ENCODE measurements around the gene RDX. TPM values are rescaled to one million over a fixed set of nuclear protein-coding genes. Genes with fewer than 3 reads are reported as not detected.

RDX gene
- total and polyA plus RNA-seq, 2 of the 4 experiments (the other 2 are of a cell fraction): 61.1 to 72.4 TPM

- Histone ChIP-seq H3K9me1 (ENCODE audit: insufficient read depth, low read length) (peaks cover 10% of the 10 kb centered on the region; the same call in 1 of the 2 replicates), H2AK5ac (ENCODE audit: low read depth, low read length) (peak overlapping the region; percentile 32; the same call in 1 of the 2 replicates), H4K8ac (ENCODE audit: low read depth in 2 of 2, low read length in 2 of 2) (0 out of 4 replicates have a peak overlapping the region, but pooled peaks of 1 of the 2 experiments have one; percentile 19), H3K27ac (ENCODE audit: insufficient read depth, low read length) (no peak overlapping the region), H3K14ac (replicated peaks; ENCODE audit: low read depth, low read length) (0 out of 2 replicates have a peak overlapping the region, but pooled peaks have one; percentile 35), H2AK9ac (replicated peaks; ENCODE audit: low read depth, low read length, poor library complexity) (no peak overlapping the region), H2BK15ac (ENCODE audit: low read depth, low read length) (peak overlapping the region; percentile 70; the same call in 2 of the 3 replicates), H2BK20ac (ENCODE audit: low read depth, low read length) (no peak overlapping the region), H3K56ac (ENCODE audit: extremely low read depth, insufficient read depth, low read length) (no peak overlapping the region), H2BK120ac (ENCODE audit: low read depth, low read length) (no peak overlapping the region), H4K20me1 (ENCODE audit: insufficient read depth, low read length) (no peaks in the 10 kb centered on the region), H3K9me3 (ENCODE audit: control insufficient read depth, insufficient read depth, low read length) (no peaks in the 10 kb centered on the region), H3K79me1 (ENCODE audit: low read depth in 1 of 2, low read length in 2 of 2) (0 out of 4 replicates have a peak, but pooled peaks cover 0 to 3% of the 10 kb centered on the region in 2 experiments), H3K4ac (ENCODE audit: low read depth, low read length) (no peak overlapping the region), H3K4me3 (ENCODE audit: insufficient read depth, low read depth, low read length) (no peak overlapping the region), H3K9ac (ENCODE audit: low read depth, low read length) (no peak overlapping the region), H3K4me1 (ENCODE audit: control insufficient read depth, insufficient read depth, low read length) (peaks cover 9% of the 10 kb centered on the region), H2AFZ (replicated peaks; ENCODE audit: low read length, poor library complexity) (peak overlapping the region; percentile 61), H3K18ac (ENCODE audit: low read depth, low read length) (no peak overlapping the region), H2BK5ac (ENCODE audit: low read depth, low read length, poor library complexity, severe bottlenecking) (no peak overlapping the region), H4K5ac (ENCODE audit: low read depth, low read length) (peak overlapping the region; percentile 31; the same call in 1 of the 2 replicates), H3K36me3 (ENCODE audit: control insufficient read depth, insufficient read depth, low read length) (no peaks in the 10 kb centered on the region), H3K27me3 (ENCODE audit: control insufficient read depth, insufficient read depth, low read length) (no peaks in the 10 kb centered on the region), H3K4me2 (ENCODE audit: low read depth, low read length) (no peak overlapping the region), H4K91ac (ENCODE audit: insufficient read depth, low read depth, low read length) (peak overlapping the region; percentile 21; the same call in 1 of the 2 replicates), H3K23ac (ENCODE audit: low read depth, low read length) (no peak overlapping the region)
- peak; percentile 40 for ATAC-seq (ENCODE audit: low read depth)
- intact Hi-C loops (cut with micrococcal nuclease): no loop called here
- WGBS, 2 experiments (ENCODE audit: extremely low coverage in 2 of 2, insufficient read length in 1 of 2): 90% methylated on average over 2 of the region's 12 CpGs; no CpG with 5 or more reads in 1 of the 2 experiments
- no TSS peak for BruUV-seq (replicated peaks)
- TF ChIP-seq CEBPB (IDR thresholded peaks at IDR 0.05; ENCODE audit: low read depth, low read length) (no peak), RCOR1 (IDR thresholded peaks at IDR 0.05; ENCODE audit: insufficient replicate concordance, low read length) (peak; percentile 34), FOS (IDR thresholded peaks at IDR 0.05; ENCODE audit: low read depth, low read length) (no peak), RAD21 (IDR thresholded peaks at IDR 0.05; ENCODE audit: low read length) (no peak)
- in situ Hi-C loops (cut with MboI; ENCODE audit: low sequenced_read_pairs): loop anchor here (25.0 kb wide), 1 partner anchor 214 kb away; no protein-coding TSS in a partner anchor
- dilution Hi-C loops (cut with HindIII; ENCODE audit: low sequenced_read_pairs, unreplicated experiment): no loop called here
- ChIA-PET POLR2A (ENCODE audit: unreplicated experiment) (no interaction called here), CTCF (interaction anchor here (0.7 kb wide), 1 partner anchor 14 kb away, joined by 3 read pairs; no protein-coding TSS in a partner anchor)
- peak; percentile 51 for DNase-seq
Measured at GRCh38 chr11:110176366-110177085, 119.9 kb downstream of the RDX start.
